GM12878 (cell line): ENCODE results near the gene DFFA. TPM values are rescaled to one million over a fixed set of nuclear protein-coding genes. Genes with fewer than 3 reads are reported as not detected.

Experiments used
- ATAC-seq: fragments of 200-7000 bp; cut with Tn5 transposase; 3 replicates; pipeline ENCODE4 v1.9.1; 2020; ENCODE audit warnings: mild to moderate bottlenecking, moderate library complexity
- BruUV-seq: library from RNA; stranded (reverse); fragments of 400-500 nt; replicated peaks from 2 replicates; lab custom pipeline; 2021; lab: Mats Ljungman, UMichigan
- CTCF ChIA-PET: fragments of 300-600 bp; sonication (Branson Sonifier 250); formaldehyde crosslinking; extraction: SDS; loops from one replicate; lab custom pipeline; 2021; ENCODE audit warnings: inconsistent platforms; lab: Yijun Ruan, JAX
- POLR2A ChIA-PET: fragments of 350-600 bp; formaldehyde crosslinking; extraction: SDS; loops from one replicate; lab custom pipeline; 2021; ENCODE audit warnings: inconsistent platforms; lab: Charles Lee
- RAD21 ChIA-PET: fragments of 300-600 bp; sonication (Branson Sonifier 250); formaldehyde crosslinking; loops from one replicate; lab custom pipeline; 2023; ENCODE audit warnings: antibody characterized with exemption; ENCODE audit not compliant: unreplicated experiment; lab: Charles Lee
- SMC1A ChIA-PET: fragments of 300-600 bp; sonication (Branson Sonifier 250); formaldehyde crosslinking; loops from one replicate; lab custom pipeline; 2023; ENCODE audit not compliant: unreplicated experiment, uncharacterized antibody; lab: Charles Lee
- DNase-seq: peaks from one replicate; pipeline ENCODE4 v3.0.0-alpha.2; 2011; ENCODE audit warnings: low read depth, low spot score
- FAIRE-seq: peaks from 3 replicates; lab custom pipeline; 2011; peaks lifted over from hg19 to GRCh38; lab: Jason Lieb, UNC
- H2AFZ ChIP-seq: 2 replicates; pipeline ENCODE4 v1.6.0; 2011; ENCODE audit warnings: low read depth, low read length, control low read depth; ENCODE audit not compliant: control insufficient read depth
- H3K27ac ChIP-seq: 2 replicates; pipeline ENCODE4 v1.5.1; 2011; ENCODE audit warnings: control low read depth; ENCODE audit not compliant: control insufficient read depth, insufficient read depth
- H3K27me3 ChIP-seq, 2 experiments: replicated peaks in 1 of 2; 2 replicates each; pipeline versions ENCODE4 v1.6.0 to v1.6.1; 2011; ENCODE audit warnings: low read length in 1 of 2; ENCODE audit not compliant: control insufficient read depth in 2 of 2, insufficient read depth in 2 of 2
- H3K36me3 ChIP-seq, 2 experiments: 2 replicates each; pipeline ENCODE4 v1.5.1; 2011; ENCODE audit warnings: low read length in 1 of 2; ENCODE audit not compliant: control insufficient read depth in 2 of 2, insufficient read depth in 2 of 2
- H3K4me1 ChIP-seq: 2 replicates; pipeline ENCODE4 v1.6.1; 2011; ENCODE audit warnings: mild to moderate bottlenecking, low read length, moderate library complexity, mixed read lengths; ENCODE audit not compliant: control insufficient read depth, insufficient read depth
- H3K4me2 ChIP-seq: 2 replicates; pipeline ENCODE4 v1.6.0; 2011; ENCODE audit warnings: control low read depth; ENCODE audit not compliant: control insufficient read depth, insufficient read depth
- H3K4me3 ChIP-seq: fragments of 200-600 bp; sonication (generic); 2 replicates; pipeline ENCODE4 v1.5.1; 2016
- H3K79me2 ChIP-seq: 2 replicates; pipeline ENCODE4 v1.6.0; 2011; ENCODE audit warnings: low read length; ENCODE audit not compliant: control insufficient read depth, insufficient read depth
- H3K9ac ChIP-seq: 2 replicates; pipeline ENCODE4 v1.8.0; 2011; ENCODE audit warnings: low read length, control low read depth, mixed read lengths; ENCODE audit not compliant: control insufficient read depth, insufficient read depth
- H3K9me3 ChIP-seq: replicated peaks from 3 replicates; pipeline ENCODE4 v1.5.1; 2011; ENCODE audit warnings: mild to moderate bottlenecking, low read length; ENCODE audit not compliant: control insufficient read depth, insufficient read depth
- H4K20me1 ChIP-seq: 2 replicates; pipeline ENCODE4 v1.6.0; 2011; ENCODE audit not compliant: control insufficient read depth, insufficient read depth
- CEBPZ ChIP-seq: fragments of 150-350 bp; IDR thresholded peaks from 2 replicates; pipeline ENCODE4 v1.6.1; 2016; ENCODE audit warnings: low read depth, low read length
- CREB1 ChIP-seq: IDR thresholded peaks from 2 replicates; pipeline ENCODE4 v1.6.1; 2012; ENCODE audit warnings: low read depth, mild to moderate bottlenecking, inconsistent platforms
- ELK1 ChIP-seq: IDR thresholded peaks from 2 replicates; pipeline ENCODE4 v1.6.1; 2012; ENCODE audit warnings: low read depth, low read length, improper control_type of control experiment
- IKZF2 ChIP-seq, 2 experiments: fragments of 450-650 bp; IDR thresholded peaks; 2 replicates each; pipeline ENCODE4 v1.6.1; 2017; ENCODE audit warnings: mild to moderate bottlenecking in 2 of 2, moderate library complexity in 2 of 2
- MAX ChIP-seq: IDR thresholded peaks from 2 replicates; pipeline ENCODE4 v1.6.1; 2012; ENCODE audit warnings: low read depth, low read length, improper control_type of control experiment
- MTA2 ChIP-seq: fragments of 450-650 bp; IDR thresholded peaks from 2 replicates; pipeline ENCODE4 v1.6.1; 2016; ENCODE audit warnings: low read depth, mild to moderate bottlenecking, moderate library complexity
- MXI1 ChIP-seq: fragments of 150-350 bp; IDR thresholded peaks from 2 replicates; pipeline ENCODE4 v1.6.1; 2011; ENCODE audit warnings: low read depth, mild to moderate bottlenecking, inconsistent platforms, low read length, improper control_type of control experiment
- PKNOX1 ChIP-seq: fragments of 450-650 bp; IDR thresholded peaks from 2 replicates; pipeline ENCODE4 v1.6.1; 2016; ENCODE audit warnings: mild to moderate bottlenecking
- PML ChIP-seq: IDR thresholded peaks from 2 replicates; pipeline ENCODE4 v1.6.1; 2012; ENCODE audit warnings: low read length, inconsistent platforms
- TAF1 ChIP-seq: IDR thresholded peaks from 2 replicates; pipeline ENCODE4 v1.6.1; 2011; ENCODE audit warnings: mild to moderate bottlenecking, low read depth, low read length, borderline replicate concordance
- TCF3 ChIP-seq: IDR thresholded peaks from 2 replicates; pipeline ENCODE4 v1.6.1; 2012; ENCODE audit warnings: low read depth, mild to moderate bottlenecking, low read length, borderline replicate concordance; ENCODE audit not compliant: insufficient read depth
- USF1 ChIP-seq: IDR thresholded peaks from 2 replicates; pipeline ENCODE4 v1.6.1; 2011; ENCODE audit warnings: borderline replicate concordance, low read depth, mild to moderate bottlenecking, moderate library complexity, mixed read lengths, low read length; ENCODE audit not compliant: insufficient read depth; ENCODE audit errors: extremely low read length
- ZNF24 ChIP-seq: fragments of 450-650 bp; IDR thresholded peaks from 2 replicates; pipeline ENCODE4 v1.6.1; 2017; ENCODE audit warnings: antibody characterized with exemption, mild to moderate bottlenecking
- WGBS: methylation state at CpG from one replicate; pipeline ENCODE4 v1.1.6; 2016; ENCODE audit warnings: low lambda C conversion rate; ENCODE audit not compliant: insufficient replicate concordance, insufficient coverage; ENCODE audit errors: missing lambda C conversion rate; 5-methylcytosine and 5-hydroxymethylcytosine counted together
- in situ Hi-C: fragments of 300-500 bp; cut with MboI; formaldehyde crosslinking; loops from 9 replicates; pipeline ENCODE4 v1.14.3; 2018; ENCODE audit warnings: mixed read lengths
- intact Hi-C: fragments of 100-400 bp; cut with micrococcal nuclease; formaldehyde crosslinking; loops from one replicate; pipeline ENCODE4 v1.14.2; 2022; ENCODE audit not compliant: unreplicated experiment
- polyA plus RNA-seq, 11 experiments: library from polyadenylated mRNA; depleted of rRNA in 4 of 11; unstranded in 6 of 11; stranded (reverse) in 5 of 11; fragments of >200 nt; fragmentation: Nextera tagmentation in 4 of 11; fragmentation: Illumina TruSeq in 1 of 11; extraction: Ambion mirVana in 4 of 11; extraction: Trizol in 1 of 11; gene quantifications; 1 replicate in 1 of 11; 2 replicates in 10 of 11; pipeline versions ENCODE4 v1.2.1 to v1.2.3, GENCODE V29; 2011 to 2016; ENCODE audit warnings: inconsistent platforms in 2 of 11, missing spikeins in 2 of 11, low read depth in 1 of 11
- total RNA-seq, 4 experiments: library from RNA; depleted of rRNA in 3 of 4; stranded (reverse); fragments of >200 nt in 3 of 4; fragmentation: Illumina TruSeq in 1 of 4; extraction: Trizol in 1 of 4; gene quantifications; 2 replicates each; pipeline versions ENCODE4 v1.2.1 to v1.2.3, GENCODE V29; 2013 to 2021

Gene DFFA
- total and polyA plus RNA-seq, 10 of the 15 experiments (the other 5 are each of a cell fraction or from before 2014, with no cell fraction given), result 37.4 to 83.8 (median 52.4) TPM

- intact Hi-C loops (loop anchor here (1.0 kb wide), 2 partner anchors 44 to 64 kb away; partner anchors contain the start of gene PEX14), in situ Hi-C loops (loop anchor here (5.0 to 10.0 kb wide), 2 partner anchors 62 to 434 kb away; no protein-coding TSS in a partner anchor)
- Histone ChIP-seq H3K4me2 (peak within 1 kb of the TSS; percentile 99), H3K4me1 (peaks cover 24% of the 10 kb centered on the region), H3K9me3 (no peaks in the 10 kb centered on the region), H3K27me3 (no peaks in the 10 kb centered on the region), H2AFZ (peak within 1 kb of the TSS; percentile 98), H3K79me2 (peaks cover 7% of the 10 kb centered on the region), H3K9ac (peak within 1 kb of the TSS; percentile 79), H4K20me1 (no peaks in the 10 kb centered on the region), H3K36me3 (no peaks in the 10 kb centered on the region), H3K27ac (peak within 1 kb of the TSS; percentile 80), H3K4me3 (peak within 1 kb of the TSS; percentile 93)
- DNase-seq (peak; percentile 51), FAIRE-seq (no peak), ATAC-seq (peak; percentile 89)
- ChIA-PET RAD21 (interaction anchor here (0.6 to 7.6 kb wide), 14 partner anchors 40 to 1478 kb away, joined by 3 to 191 read pairs (median 4); partner anchors contain the start of genes DFFA, KIF1B, LZIC and NMNAT1), SMC1A (interaction anchor here (0.8 to 9.0 kb wide), 11 partner anchors 14 to 72 kb away, joined by 3 to 122 read pairs (median 4); partner anchors contain the start of gene PEX14), CTCF (interaction anchor here (0.5 to 10.5 kb wide), 19 partner anchors 12 to 844 kb away, joined by 3 to 292 read pairs (median 6); partner anchors contain the start of genes KIF1B, PEX14 and PGD), POLR2A (interaction anchor here (0.5 to 2.0 kb wide), 5 partner anchors 26 to 64 kb away, joined by 3 to 17 read pairs (median 4); partner anchors contain the start of gene PGD)
- 1% methylated on average over 61 of the region's 95 CpGs for WGBS
- TSS peak; percentile 79 for BruUV-seq
- TF ChIP-seq IKZF2 (IDR thresholded peaks at IDR 0.05), result no peak
- TF ChIP-seq MTA2, result no peak
- peak; percentile 49; the same call in 1 of the 2 replicates for TF ChIP-seq PML
- TF ChIP-seq ZNF24, result peak; percentile 67
- TF ChIP-seq CEBPZ, result no peak
- peak; percentile 68; the same call in 1 of the 2 replicates for TF ChIP-seq ELK1
- peak; percentile 37; the same call in 1 of the 2 replicates for TF ChIP-seq TAF1
- peak; percentile 92 for TF ChIP-seq MXI1
- TF ChIP-seq TCF3, result no peak
- TF ChIP-seq PKNOX1, result no peak
- TF ChIP-seq USF1, result no peak
- peak; percentile 94 for TF ChIP-seq MAX
- TF ChIP-seq CREB1, result peak; percentile 12; the same call in 1 of the 2 replicates
These were observed 41.9 kb downstream of the DFFA start, which contains the start of gene CENPS for GRCh38 chr1:10430216-10431069. Gene CENPS, plus strand, starts transcription at chr1:10430433. Its CDS starts 85 bp downstream, at chr1:10430518.
